HG03432 (cell line): ENCODE data around the gene CACNA2D1.

Experiments used
- ATAC-seq: cut with Tn5 transposase; IDR thresholded peaks from one replicate; pipeline ENCODE4 v1.9.1; 2021; ENCODE audit warnings: mild to moderate bottlenecking, moderate library complexity; ENCODE audit not compliant: unreplicated experiment

Gene CACNA2D1

DNA sequence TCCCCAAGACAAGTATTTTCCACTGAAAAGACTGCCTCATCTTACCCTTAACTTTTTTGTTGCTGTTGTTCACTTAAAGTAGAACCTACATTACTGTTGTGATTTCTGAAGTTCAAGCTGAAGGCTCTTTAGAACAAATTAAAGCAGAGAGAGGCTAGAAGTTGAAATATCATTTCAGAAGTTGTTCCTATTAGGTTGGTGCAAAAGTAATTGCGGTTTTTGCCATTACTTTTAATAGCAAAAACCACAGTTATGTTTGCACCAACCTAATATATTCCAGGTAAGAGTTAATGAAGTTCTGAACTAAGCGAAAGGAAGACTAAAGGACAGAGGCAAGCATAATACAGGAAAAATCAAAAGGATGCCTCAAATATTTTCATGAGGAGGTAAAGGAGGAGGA is 153.7 kb downstream of the CACNA2D1 start:
- no peak for ATAC-seq

DNA sequence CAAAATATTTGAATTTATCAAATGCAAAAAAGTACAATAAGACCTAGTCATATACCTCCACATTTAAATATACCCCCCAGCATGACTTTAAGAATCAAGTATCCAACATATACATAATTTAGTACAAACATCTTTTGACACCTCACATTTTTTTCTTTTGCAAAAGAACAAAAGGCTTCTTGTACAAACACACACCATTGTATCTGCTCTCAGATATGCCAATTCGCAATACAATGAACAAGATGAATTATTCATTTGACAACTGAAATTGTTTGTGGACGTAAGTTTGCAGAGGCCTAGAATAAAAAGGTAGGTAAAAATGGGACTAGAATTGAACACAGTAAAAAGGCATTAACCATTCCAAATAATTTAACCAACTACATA is 154.4 kb downstream of the CACNA2D1 start:
- no peak for ATAC-seq

DNA sequence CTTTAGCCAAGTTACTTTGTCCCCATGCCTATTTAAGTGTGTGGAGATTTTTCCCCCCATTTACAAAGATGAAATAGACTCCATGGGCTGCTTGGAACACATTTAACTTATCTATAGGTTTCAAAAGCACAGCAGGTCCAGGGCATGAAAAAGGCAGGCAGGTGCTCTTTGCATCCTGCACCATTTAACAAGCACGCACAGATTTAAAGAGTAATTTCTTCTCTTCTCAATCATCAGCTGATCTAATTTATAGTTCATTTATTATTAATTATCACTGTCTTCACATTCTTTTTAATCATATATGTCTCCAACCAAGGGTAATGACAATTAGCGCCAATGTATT is 156.8 kb downstream of the CACNA2D1 start:
- ATAC-seq = no peak

DNA sequence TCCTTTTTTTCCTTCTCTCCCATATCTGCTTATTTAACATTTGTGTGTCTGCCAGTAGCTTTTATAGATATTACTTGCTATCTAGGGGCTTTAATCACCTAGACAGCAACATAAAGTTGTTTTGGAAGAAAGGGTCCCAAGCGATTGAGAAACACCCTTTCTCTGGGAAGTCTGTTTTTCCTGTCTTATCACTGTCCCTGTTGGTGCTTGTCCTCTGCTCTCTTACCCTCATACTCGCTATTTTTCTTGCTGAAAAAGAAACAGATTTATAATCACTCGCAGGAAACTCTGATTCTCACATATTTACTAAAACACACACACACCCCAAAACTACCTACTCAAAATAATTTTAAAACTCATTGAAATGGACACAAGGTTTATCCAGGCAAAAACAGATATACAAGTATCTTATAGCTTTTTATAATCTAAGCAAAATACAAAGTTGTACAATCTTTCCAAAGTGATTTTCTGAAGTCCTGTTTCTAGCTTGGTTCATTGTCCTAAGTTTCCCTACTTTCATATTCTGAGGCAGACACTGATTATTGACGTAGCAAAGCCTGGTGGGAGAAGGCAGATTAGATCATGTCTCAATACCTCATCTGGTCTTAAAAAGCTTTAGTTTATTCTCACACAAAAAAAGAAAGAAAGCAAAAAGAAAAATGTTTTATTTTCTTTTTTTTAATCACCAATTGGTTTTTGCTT is 157.3 kb downstream of the CACNA2D1 start:
- no peak for ATAC-seq

DNA sequence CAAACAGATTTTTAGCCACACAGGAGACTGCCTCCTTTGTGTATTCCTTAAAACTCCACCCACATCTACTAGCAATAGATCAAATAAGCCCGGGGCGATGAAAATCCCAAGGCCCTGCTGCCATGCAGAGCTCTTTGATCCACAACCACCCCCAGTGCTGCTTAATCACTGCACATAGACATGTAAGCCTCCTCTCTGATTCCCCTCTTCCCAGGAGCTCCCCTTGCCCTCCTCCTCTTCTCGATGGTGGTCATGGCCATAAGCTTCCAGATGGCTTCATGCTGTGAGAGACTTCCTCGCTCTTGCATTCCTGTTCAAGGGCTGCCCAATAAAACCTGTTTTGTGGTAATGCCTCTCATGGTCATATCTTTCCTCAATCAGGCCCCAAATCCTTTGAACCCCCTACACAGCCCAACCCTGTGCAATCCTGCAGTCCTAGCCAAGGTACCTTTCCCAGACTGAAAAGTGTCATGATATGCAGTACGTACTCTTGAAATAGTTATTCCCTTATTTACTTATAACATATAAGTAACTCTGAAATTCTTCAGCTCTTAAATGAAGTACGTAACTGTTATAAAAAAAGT is 158.5 kb downstream of the CACNA2D1 start:
- ATAC-seq = no peak

DNA sequence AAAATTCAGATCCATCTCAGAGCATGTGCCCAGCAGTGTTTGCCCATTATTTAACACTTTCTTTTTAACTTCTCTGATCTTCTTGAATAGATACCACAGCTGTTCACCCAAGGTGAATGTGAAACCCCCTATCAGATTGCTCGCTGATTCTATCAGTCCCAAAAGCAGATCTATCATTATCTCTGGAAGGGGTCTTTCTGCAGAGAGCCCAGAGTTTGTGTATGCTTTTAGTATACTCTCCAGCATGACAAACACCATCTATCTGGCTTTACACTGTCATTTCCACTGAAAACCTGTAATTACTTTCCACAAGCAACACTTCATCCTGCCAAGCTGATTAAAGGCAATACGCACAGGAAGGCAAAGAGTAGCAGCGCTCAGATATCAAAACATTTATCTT is 168.2 kb downstream of the CACNA2D1 start:
- no peak for ATAC-seq

DNA sequence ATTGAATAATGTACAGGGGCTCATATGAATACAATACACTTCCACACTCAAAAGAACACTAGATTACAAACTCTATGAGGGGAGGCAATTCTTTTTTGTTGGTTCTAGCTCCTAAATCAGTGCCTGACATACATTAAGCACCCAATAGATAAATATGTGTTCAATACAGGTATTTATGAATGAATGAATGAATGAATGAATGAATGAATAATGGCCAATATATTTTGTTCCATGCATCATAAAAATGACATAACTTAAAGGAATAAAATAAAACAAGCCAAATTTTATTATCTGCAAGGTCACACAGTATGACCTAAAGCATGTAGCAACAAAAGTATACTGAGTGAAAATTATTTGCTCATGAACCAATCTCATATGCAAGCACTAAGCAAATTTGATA is 168.9 kb downstream of the CACNA2D1 start:
- ATAC-seq = no peak

DNA sequence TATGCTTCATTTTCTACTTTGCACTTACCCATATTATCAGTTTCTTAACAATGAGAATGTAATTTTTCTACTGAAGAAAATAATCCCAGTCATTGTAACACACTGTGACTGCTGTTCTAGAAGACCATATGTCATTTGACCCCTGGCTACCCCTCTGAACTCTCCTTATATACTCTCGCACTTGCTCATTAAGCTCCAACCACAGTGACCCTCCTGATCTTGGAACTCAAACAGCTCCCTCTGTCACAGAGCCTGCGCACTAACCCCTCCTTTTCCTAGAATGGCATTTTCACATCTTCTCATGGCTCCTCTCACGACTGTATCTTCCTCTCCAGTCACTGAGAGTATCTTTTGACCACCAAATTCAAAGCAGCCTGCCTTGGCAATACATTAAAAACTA is 169.7 kb downstream of the CACNA2D1 start:
- ATAC-seq = no peak

DNA sequence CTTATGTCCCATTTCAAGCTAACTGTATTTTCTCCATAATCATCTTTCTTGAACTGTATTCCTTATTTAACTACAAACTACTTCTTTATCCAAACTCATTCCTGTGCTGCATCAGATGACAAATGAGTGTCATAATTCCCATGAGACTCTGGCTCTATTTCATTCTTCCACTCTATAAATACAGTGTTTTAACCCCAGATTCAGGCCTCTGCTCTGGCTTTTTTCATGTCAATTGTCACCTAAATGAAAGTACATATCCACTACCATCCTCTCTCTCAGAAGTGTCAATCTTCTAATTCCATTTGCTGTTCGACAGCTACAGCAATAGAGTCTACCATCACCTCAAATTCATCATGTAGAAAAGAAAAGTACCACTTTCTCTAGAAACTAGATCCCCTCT is 172.7 kb downstream of the CACNA2D1 start:
- ATAC-seq = no peak

DNA sequence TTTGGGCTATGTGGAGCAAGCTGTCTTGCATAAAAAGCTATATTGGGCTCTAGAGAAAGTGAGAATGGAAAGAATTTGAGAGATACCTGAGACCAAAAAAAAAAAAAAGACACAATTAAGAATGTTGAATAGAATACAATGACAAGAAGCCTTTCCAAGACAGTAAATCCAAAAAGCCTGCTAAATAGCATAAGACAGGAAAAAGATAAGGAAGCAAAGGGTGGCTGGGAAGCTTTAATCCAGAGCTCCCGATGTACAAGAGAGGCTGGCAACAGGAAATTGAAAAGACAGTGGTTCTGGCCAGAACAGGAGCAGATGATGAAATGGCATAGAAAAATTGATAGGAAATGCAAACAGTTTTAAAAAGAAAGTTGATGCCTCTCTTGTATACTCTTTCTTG is 174.9 kb downstream of the CACNA2D1 start:
- no peak for ATAC-seq

DNA sequence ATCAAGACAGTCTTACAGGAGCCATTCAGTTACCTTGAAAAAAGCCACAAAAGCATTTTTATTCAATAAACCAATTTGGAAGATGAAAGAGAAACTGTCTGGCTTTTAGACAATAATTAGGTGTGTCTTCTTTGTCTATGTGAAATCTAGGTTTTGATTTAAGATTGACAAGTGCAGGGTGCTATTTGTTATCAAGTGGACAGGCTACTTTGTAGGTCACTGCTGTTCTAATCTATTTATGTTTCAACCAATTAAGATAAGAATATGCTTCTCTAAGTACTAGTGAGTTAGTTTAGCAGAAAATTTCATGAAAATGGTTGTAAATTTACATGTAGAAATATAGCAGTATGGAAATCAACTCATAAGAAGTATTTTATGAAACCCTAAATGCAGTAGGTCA is 177.5 kb downstream of the CACNA2D1 start:
- ATAC-seq = no peak

DNA sequence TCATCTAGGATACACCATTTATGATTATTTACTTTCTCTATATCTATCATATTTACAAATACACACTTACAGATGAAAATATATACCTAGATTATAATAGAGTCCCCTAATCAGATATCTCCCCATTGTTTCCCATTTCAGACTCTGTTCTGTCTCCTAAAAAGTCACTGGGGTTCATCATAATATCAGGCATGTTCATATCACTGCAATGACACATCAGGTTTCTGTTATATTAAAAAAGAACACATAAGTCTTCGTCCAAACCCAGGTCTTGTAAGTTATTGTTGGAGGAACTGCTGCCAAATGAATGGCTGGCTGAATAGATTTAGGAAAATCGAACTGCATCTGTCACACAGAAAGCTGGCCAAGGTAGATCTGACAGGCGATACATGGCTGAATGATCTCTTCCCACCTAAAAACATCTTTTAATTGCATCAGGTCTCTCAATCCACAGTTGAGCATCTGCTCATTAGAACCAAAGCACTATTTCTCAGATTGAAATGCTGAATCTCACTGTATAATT is 178.7 kb downstream of the CACNA2D1 start:
- no peak for ATAC-seq

DNA sequence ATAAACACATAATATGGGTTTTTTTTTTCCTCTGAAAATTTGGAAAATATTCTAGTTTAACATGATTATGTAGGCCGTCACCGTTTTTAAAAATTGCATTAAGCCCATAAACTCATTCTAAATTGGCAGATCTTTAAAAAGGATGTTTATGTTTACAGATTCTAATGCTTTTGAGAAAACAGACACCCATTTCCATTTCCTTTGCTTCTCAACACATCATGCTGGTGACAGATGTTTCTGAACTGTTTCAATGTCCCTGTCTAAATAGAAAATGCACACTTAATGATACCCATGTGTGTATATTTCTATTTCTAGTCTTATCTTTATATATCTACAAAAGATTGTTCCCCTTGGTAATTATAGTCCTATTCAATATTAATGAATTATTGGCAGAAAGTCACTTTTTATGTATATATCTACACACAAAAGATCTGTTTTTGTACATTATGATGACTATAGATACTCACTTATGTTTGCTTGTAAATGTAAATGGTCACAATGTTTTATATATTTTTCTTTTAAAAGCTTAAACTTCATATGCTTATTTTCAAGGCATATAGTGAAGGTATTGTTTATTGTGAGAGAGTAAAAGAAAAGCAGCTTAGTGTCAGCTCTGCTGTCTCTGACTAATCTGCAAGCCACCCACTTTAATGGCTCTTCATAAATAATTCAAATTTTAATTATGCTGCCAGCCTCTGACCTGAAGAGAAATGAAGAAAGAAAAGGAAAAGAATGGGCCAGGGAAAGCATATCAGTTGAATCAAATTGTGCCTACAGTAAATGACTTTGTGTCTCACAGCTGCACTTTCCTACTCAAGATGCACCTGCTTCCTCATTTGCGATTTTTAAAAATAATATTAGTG is 179.4 kb downstream of the CACNA2D1 start:
- ATAC-seq = no peak

DNA sequence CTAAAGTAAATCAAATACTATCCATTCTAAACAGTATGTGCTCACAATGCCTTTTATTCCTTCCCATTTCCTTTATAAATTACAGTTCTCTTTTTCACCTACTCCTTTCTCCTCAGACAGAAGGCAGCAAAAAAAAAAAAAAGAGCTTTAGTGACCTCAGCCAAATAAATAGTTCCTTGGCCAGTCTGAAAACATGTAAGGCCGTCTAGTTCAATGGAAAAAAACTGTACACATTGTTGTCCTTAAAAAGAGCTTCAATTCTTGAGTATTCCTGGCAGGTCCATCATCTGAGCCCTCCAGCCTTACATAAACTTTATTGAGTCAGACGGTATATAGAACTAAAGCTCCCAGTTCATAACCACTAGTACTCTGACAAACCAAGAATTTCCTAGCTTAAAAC is 185.4 kb downstream of the CACNA2D1 start:
- ATAC-seq = no peak

DNA sequence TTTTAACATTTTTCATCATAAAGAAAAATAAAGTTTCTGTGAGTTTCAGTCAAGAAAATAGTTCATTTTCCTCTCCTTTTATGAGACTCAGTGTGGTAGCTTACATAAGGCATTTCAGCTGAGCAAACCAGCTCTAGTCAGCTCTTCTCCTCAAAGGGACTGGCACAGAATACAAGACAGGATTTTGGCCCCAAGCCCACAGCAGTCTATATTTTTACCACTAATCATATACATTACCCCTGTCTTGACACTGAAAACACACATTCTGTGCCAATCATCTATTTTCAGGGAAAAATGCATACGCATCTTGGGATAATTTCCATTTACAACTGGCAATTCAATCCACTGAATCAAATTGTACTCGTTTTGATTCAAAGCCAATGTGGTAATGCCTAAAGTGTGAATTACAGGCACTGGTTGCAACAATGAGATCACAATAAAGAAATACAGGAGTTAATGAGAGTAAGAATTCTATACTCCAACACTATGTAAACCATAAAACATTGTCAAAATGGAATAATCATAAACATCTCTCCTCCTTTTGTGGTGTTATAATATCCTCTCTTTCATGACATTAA is 186.4 kb downstream of the CACNA2D1 start:
- ATAC-seq = no peak

DNA sequence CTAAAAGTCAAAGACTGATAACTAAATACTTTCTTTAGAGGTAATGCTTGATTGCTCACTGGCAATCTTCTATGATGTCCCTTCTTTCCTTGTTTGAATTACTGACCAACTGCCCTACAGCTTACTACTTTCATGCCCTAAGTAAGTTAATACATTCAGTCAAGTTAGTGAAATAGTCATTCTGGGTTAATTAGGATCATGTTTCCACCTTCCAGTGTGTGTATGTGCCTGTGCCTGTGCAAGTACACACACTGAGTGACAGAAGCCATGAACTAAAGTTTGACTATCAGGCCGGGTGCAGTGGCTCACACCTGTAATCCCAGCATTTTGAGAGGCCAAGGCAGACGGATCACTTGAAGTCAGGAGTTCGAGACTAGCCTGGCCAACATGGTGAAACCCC is 187.9 kb downstream of the CACNA2D1 start:
- no peak for ATAC-seq

DNA sequence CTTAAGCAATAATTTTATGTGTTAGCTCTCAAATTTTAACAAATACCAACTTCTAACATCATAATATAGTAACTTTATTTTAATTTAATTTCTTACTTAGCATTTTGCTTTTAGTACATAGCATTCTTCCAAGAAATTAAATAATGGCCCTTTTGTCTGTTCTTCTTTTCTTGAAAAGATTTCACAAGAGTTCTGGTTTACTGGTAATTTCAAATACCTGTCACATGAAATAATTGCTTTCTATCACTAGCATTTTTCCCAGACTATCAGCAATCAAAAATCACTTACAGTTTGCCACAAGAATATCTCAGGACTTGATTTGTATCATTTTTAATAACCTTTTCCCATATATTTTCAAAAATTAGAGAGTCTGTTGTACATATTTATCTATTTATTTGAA is 193.0 kb downstream of the CACNA2D1 start:
- ATAC-seq = no peak

DNA sequence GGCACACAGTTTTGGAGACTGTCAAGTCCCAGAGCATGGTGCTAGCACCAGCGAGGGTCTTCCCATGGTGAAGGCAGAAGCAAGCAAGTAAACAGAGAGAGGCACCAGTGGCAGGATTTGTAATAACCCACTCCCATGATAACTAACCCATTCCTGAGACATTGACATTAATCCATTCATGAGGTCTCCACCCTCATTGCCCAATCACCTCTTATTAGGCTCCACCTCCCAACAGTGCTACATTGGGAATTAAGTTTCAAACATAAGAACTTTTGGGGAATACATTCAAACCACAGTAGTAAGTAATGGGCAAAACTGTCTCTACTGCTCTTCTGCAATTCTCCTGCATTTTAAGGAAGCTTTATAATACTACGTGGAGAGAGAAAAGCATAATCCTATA is 193.6 kb downstream of the CACNA2D1 start:
- ATAC-seq = no peak

DNA sequence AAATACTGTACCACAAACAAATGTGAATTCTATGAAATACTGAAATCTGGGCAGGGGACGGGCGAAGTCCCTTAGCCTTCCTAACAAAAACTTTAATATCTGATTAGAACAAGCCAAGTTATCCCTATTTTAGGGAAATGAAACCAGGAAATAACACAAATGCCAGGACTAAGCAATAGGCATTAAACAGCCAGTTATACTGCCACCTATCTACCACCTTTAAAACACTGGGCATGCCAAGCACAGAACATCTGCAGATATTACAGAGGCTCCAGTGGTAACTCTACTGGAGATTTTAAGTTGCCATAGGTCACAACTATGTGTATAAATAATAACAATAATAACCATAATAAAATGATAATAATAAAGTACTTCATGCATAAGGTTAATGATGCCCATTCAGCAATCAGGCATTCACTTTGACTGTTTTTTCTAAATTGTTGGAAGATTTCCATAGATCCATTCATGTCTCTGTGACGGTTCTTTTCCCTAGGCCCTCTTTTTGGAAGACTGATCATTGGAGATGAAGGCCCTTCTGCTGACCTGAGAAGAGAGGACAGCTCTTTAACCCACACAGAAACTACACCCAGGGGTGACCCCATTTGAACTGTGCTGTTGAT is 195.7 kb downstream of the CACNA2D1 start:
- no peak for ATAC-seq

DNA sequence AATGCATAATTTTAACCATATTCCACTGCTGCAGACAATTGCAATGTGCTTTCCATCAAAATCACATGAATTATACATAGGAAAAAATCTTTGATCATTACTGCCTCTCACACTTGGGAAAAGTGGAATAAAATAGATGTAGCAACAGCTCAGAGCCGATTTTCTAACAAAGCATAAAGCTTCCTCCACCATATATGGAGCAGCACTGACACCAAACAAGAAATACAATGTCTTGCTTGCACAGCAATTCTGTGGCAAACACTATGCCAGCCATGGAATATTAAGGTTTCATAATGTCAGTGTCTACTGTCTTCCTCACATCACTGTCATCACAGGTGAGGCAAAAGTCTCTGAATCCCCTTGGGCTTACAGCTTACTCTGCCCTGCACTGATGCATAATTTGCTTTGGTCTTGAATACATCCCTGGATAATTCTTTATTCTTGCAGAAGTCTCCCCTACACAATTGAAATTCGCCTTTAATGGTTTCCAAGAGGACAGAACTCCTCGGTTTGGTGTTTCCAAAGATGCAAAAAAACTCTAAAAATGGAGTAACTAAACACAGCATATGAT is 198.5 kb downstream of the CACNA2D1 start:
- ATAC-seq = no peak

DNA sequence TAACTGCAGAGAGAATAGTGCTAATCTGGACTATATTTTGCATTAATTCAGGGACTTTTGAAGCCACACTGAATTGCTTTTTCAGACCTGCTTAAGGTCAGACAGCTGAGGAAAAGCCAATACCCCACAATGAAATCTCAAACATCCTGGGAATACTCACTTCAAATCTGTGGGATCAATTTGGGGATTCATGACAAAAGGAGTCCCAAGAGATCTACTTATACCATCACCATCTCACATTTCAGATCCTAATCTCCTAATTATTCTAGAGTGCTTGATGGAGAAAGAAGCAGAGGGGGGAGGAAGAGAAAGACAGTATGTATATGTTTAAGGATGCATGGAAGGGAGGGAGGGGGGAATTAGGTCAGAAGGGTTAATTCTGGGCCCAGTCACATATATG is 202.2 kb downstream of the CACNA2D1 start:
- no peak for ATAC-seq
